GM18519 (cell line): Measurements from ENCODE around the gene SLC35E1.

ENCODE experiments used
- ATAC-seq: cut with Tn5 transposase; IDR thresholded peaks from one replicate; pipeline ENCODE4 v1.9.1; 2021; ENCODE audit warnings: mild to moderate bottlenecking, moderate library complexity; ENCODE audit not compliant: unreplicated experiment, low FRiP score

Gene SLC35E1

DNA sequence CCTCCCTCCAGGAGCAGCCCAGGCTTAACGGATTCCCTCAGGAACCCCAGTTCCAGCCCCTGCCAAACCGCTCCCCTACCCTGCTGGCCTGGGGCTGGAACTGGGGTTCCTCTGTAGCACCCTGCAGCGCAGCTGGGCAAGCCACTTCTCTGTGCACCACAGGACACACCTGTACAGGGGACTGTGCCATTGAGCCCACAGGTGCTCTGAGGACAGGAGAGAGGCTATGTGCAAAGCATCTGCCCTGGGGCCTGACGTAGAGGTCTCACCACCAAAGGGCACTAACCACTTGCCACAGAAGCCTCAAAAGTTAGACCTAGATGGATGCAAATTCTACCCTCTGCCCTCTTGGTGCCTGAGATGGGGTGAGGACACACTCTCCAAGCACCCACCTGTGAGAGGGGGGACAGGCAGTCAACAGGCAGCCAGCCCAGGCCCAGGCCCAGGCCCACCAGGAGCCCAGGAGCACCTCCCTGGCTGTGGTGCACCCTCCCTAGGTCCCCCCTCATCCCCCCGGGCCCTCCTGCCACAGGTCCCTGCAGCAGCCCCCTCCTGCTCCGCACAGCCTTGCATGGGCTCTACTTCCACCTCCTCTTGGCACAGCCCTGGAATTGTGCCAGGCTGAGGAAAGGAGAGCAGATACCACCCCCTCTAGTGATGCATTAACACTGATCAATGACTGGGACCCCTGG lies 27.6 kb upstream of the SLC35E1 start:
- no peak for ATAC-seq

- ATAC-seq: no peak
These were observed 26.6 kb upstream of the SLC35E1 start for GRCh38 chr19:16598848-16599247.

DNA sequence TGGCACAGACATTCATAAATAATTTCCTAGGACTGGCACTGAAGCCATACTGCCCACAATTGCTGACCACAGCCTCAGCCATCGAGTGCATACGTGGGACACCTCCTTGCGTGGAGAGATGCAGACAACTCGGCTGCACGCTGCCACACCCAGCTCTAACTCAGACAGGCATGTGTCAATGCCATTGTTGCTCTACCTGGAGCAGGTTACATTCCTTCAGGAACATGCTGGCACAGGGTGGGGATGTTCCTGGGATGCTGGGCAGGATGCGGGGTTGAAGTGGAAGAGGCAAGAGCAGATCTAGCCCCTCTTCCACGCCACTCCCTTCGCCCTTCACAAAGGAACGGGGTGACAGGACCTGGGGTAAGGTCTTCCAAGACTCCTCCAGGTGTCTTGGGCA lies 24.2 kb upstream of the SLC35E1 start:
- no peak for ATAC-seq

GRCh38 chr19:16595097-16595496 lies 22.9 kb upstream of the SLC35E1 start:
- ATAC-seq: no peak

- no peak for ATAC-seq
These were observed 22.5 kb upstream of the SLC35E1 start for GRCh38 chr19:16594681-16595091.

GRCh38 chr19:16594131-16594586 lies 21.9 kb upstream of the SLC35E1 start:
- ATAC-seq: no peak

DNA sequence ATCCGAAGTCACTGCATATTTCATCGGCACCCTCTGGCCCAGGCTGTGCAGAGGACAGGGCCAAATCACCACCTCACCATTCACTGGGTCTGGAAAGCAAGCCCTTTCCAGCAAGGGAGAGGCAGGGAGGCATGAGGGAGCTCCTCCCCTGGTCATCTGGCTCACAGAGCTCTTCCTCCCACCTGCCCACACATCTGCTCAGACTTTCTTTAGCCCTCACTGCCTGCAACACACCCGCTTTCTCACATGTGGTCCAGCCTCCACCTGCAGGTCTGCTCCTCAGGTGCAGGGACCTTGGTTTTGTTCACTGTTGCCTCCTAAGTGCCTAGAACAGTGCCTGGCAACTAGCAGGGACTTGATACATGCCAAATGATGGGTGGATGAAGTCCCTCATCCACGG lies 21.0 kb upstream of the SLC35E1 start:
- ATAC-seq: no peak

GRCh38 chr19:16591803-16592556 lies 19.8 kb upstream of the SLC35E1 start:
- ATAC-seq: no peak

DNA sequence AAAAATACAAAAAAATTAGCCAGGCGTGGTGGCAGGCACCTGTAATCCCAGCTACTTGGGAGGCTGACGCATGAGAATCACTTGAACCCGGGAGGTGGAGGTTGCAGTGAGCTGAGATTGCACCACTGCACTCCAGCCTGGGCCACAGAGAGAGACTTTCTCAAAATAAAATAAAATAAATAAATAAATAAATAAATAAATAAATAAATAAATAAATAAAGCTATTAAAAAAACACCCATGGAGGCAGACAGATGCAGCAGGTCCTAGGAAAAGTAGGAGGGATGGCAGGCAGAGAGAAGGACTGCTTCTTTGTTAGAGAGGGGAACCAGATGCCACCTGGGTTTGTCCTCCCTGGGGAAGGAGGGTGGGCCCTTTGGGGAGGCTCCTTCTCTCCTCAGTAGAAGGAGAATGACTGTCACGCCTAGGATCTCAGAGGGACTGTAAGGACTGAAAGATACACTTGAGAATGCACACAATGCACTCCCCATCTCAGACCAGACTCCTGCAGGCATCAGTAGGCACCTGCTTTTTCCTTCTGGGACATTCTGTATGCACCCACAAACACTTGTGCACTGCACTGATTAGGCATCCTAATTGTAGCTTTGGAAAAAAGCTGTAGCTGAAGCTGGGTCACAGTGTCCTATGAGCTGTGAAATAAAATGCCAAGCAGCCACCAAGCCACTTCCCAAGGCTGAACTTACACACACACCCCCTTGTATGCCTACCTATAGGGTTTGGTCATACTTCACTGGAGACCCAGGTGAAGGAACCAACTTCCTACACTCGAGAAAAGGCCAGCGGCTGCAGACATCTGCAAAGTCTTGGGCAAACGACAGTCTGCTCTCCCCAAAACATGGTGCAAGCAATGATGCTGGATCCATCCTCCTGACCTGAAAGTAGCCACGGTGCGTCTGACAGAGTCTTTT lies 18.9 kb upstream of the SLC35E1 start:
- no peak for ATAC-seq

DNA sequence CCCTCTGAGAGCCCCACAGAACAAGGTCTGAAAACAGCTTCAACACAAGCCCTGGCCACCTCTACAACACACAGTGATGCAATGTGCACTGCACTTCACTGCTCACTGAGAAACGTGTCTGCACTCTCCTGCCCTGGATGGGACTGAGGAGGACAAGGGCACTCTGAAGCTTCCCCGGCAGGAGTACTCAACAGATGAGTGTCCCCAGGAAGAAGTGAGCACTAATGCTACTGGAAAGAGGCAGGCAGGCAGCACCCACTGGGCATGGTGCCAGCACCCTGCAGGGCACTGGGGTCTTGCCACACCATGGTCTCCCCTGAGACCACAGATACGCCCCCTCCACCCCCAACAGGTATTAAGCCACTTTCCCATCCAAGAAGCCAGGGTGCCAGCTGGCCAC lies 17.7 kb upstream of the SLC35E1 start:
- no peak for ATAC-seq

- no peak for ATAC-seq
These were observed 16.8 kb upstream of the SLC35E1 start for GRCh38 chr19:16588824-16589577.

DNA sequence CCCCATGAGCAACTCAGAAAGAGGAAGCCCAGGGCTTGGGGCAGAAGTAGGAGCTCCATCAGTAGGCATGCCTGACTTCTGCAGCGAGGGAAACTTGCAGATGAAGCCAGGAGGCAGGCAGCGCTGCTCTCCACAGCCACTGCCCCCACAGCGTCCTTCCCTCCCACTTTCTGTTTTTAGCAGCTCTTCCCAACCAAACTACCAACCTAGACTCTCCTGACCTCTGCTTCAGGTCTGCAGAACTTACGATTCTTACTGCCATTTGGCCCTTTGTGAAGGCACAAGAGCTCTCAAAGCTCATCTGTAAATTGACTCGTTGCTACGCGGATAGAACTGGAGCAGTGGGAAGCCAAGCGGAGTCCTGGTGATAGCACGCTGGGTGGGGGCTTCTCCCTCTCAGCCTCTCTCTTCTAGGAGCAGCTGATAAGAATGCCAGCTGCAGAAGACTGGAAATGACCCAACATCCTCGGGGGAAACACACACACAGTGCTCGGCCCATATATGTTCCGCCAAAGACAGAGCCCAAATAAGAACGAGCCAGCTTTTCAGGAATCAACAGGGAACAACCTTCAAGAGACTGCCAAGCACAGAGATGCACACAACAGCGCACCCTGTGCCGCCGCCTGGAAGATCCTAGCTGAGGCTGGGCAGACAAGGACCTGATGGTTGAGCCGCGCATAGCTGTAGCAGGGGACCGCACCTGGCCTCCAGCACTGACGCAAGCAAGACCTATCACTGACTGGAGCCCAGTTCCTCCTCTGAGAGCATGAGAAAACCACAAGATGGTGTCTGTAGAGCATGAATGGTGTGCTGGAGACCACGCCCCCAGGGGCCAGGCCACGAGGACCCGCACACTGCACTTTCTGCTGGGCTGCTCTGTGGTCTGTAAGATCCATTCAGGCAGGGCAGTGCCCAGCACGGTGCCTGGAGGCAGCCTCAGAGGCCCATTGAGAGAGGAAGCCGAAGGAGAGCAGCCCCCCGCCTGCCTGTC lies 15.9 kb upstream of the SLC35E1 start:
- ATAC-seq: peak; percentile 39

DNA sequence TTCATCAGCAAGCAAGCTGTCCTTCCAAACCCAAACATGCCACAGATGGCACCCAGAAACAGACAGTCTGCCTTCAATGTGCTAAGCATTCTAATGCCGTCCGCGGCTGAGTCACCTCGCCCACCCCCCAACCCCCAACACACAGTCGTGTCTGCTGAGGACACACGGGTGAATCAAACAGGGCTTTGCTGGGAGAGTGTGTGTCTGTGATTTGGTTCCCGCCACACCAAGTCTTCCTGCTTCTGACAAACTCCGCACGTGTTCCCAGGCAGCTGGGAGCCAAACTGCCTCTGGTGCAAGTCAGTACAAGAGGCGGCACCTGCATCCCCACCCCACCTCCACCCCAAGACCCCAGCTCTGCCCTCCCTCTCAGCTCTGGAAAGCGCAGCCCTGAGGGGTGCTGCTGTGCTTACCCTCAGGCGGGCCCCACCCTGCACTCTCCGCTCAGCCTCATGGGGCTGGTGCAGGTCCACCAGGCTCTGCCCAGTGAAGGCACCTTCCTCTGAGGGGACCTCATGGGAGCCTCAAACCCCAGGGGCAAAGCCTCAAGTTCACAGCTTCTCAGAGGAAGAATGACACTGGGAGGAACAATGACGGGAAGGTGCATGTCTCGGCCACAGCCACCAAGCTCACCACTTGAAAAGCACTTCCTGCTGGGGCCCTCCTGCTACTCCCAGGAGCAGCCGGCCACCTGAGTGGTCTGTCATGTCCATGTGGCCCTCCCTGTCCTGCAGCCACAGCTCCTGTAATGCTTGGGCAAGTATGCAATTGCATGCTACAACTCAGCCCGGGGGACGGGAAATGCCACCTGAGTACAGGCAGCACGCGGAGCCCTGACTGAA lies 15.0 kb upstream of the SLC35E1 start:
- ATAC-seq: no peak

- no peak for ATAC-seq
These were observed 14.3 kb upstream of the SLC35E1 start for GRCh38 chr19:16586477-16586871.

GRCh38 chr19:16585808-16586476 lies 13.7 kb upstream of the SLC35E1 start:
- peak; percentile 23 for ATAC-seq

- no peak for ATAC-seq
These were observed 13.0 kb upstream of the SLC35E1 start for GRCh38 chr19:16585094-16585801.
